SK-N-SH (cell line): ENCODE results near the gene SSTR3. TPM values are rescaled to one million over a fixed set of nuclear protein-coding genes. Genes with fewer than 3 reads are reported as not detected.

Source experiments
- CTCF ChIA-PET: fragments of 300-600, 350-600 bp; formaldehyde crosslinking; extraction: SDS; loops from one replicate; lab custom pipeline; 2021; lab: Yijun Ruan, JAX
- POLR2A ChIA-PET: fragments of 350-600 bp; sonication (Branson Sonifier 250); formaldehyde crosslinking; extraction: SDS; loops from one replicate; lab custom pipeline; 2020; ENCODE audit warnings: antibody characterized with exemption, inconsistent platforms; lab: Yijun Ruan, JAX
- DNase-seq: peaks from one replicate; pipeline ENCODE4 v3.0.0; 2012
- H2AFZ ChIP-seq: fragments of 200-600 bp; sonication (generic); 2 replicates; pipeline ENCODE4 v1.8.1; 2016; ENCODE audit warnings: antibody characterized with exemption, mild to moderate bottlenecking, low read depth
- H3F3A ChIP-seq: fragments of 200-600 bp; sonication (generic); replicated peaks from 2 replicates; pipeline ENCODE3; 2016; ENCODE audit warnings: antibody characterized with exemption, mild to moderate bottlenecking; ENCODE audit not compliant: insufficient read depth
- H3K27ac ChIP-seq, 2 experiments: fragments of 200-500 bp in 1 of 2; fragments of 200-600 bp in 1 of 2; sonication (Bioruptor generic) in 1 of 2; sonication (generic), shearing (Covaris generic) in 1 of 2; 2 replicates each; pipeline versions ENCODE4 v1.5.1 to v1.6.1; 2014 to 2016; ENCODE audit warnings: low read depth in 2 of 2, inconsistent platforms in 1 of 2, low read length in 1 of 2, mild to moderate bottlenecking in 1 of 2, mixed read lengths in 1 of 2
- H3K27me3 ChIP-seq: fragments of 200-600 bp; sonication (generic), shearing (Covaris generic); 2 replicates; pipeline ENCODE4 v1.6.1; 2016; ENCODE audit warnings: mixed run types; ENCODE audit not compliant: insufficient read depth
- H3K36me3 ChIP-seq, 2 experiments: fragments of 200-500 bp in 1 of 2; fragments of 200-600 bp in 1 of 2; sonication (Bioruptor generic) in 1 of 2; sonication (generic) in 1 of 2; replicated peaks in 1 of 2; 2 replicates each; pipeline versions ENCODE3 to v1.5.1; 2014 to 2016; ENCODE audit warnings: low read length in 1 of 2, mild to moderate bottlenecking in 1 of 2; ENCODE audit not compliant: insufficient read depth in 2 of 2, control insufficient read depth in 1 of 2
- H3K4me1 ChIP-seq, 2 experiments: fragments of 200-500 bp in 1 of 2; fragments of 200-600 bp in 1 of 2; sonication (Bioruptor generic) in 1 of 2; sonication (generic), shearing (Covaris generic) in 1 of 2; 2 replicates each; pipeline versions ENCODE4 v1.5.1 to v1.6.1; 2014 to 2016; ENCODE audit warnings: low read depth in 1 of 2, low read length in 1 of 2, mixed run types in 1 of 2; ENCODE audit not compliant: insufficient read depth in 2 of 2, control insufficient read depth in 1 of 2
- H3K4me2 ChIP-seq: fragments of 200-600 bp; sonication (generic), shearing (Covaris generic); 2 replicates; pipeline ENCODE4 v1.6.1; 2017; ENCODE audit warnings: mixed run types
- H3K4me3 ChIP-seq, 2 experiments: fragments of 200-500 bp in 1 of 2; fragments of 200-600 bp in 1 of 2; sonication (Bioruptor generic) in 1 of 2; sonication (generic), shearing (Covaris generic) in 1 of 2; 2 replicates each; pipeline versions ENCODE4 v1.5.1 to v1.8.1; 2014 to 2016; ENCODE audit warnings: low read depth in 2 of 2, inconsistent platforms in 1 of 2, low read length in 1 of 2, mild to moderate bottlenecking in 1 of 2, mixed read lengths in 1 of 2, moderate library complexity in 1 of 2
- H3K79me2 ChIP-seq: fragments of 200-600 bp; sonication (generic); 2 replicates; pipeline ENCODE4 v1.8.1; 2017; ENCODE audit warnings: mild to moderate bottlenecking; ENCODE audit not compliant: insufficient read depth
- H3K9ac ChIP-seq: fragments of 200-600 bp; sonication (generic); 2 replicates; pipeline ENCODE4 v1.6.1; 2017; ENCODE audit warnings: mixed run types
- H3K9me2 ChIP-seq: fragments of 200-600 bp; sonication (generic); 2 replicates; pipeline ENCODE4 v1.6.1; 2017; ENCODE audit warnings: mixed run types
- H3K9me3 ChIP-seq: fragments of 200-600 bp; sonication (generic); 2 replicates; pipeline ENCODE4 v1.6.1; 2017; ENCODE audit warnings: mixed run types, mild to moderate bottlenecking, moderate library complexity
- H4K20me1 ChIP-seq: fragments of 200-600 bp; sonication (generic); 2 replicates; pipeline ENCODE4 v1.6.1; 2017; ENCODE audit warnings: mild to moderate bottlenecking, mixed run types; ENCODE audit not compliant: insufficient read depth
- EP300 ChIP-seq, 2 experiments: IDR thresholded peaks; 2 replicates each; pipeline versions ENCODE4 v1.4.0 to v1.6.1; 2012; ENCODE audit warnings: borderline replicate concordance in 1 of 2, low read depth in 1 of 2, low read length in 1 of 2
- FOXM1 ChIP-seq: IDR thresholded peaks from 2 replicates; pipeline ENCODE4 v1.4.0; 2012; ENCODE audit warnings: low read depth, mild to moderate bottlenecking
- GABPA ChIP-seq: IDR thresholded peaks from 2 replicates; pipeline ENCODE4 v1.4.0; 2012; ENCODE audit warnings: low read depth, mild to moderate bottlenecking
- JUND ChIP-seq: IDR thresholded peaks from 2 replicates; pipeline ENCODE4 v1.4.0; 2012
- MXI1 ChIP-seq: IDR thresholded peaks from 2 replicates; pipeline ENCODE4 v1.6.1; 2012; ENCODE audit warnings: mild to moderate bottlenecking, low read depth, low read length, improper control_type of control experiment
- NFIC ChIP-seq: IDR thresholded peaks from 2 replicates; pipeline ENCODE4 v1.4.0; 2012; ENCODE audit warnings: borderline replicate concordance
- NRF1 ChIP-seq: IDR thresholded peaks from 2 replicates; pipeline ENCODE4 v1.6.1; 2012; ENCODE audit warnings: low read depth, mild to moderate bottlenecking, low read length
- PBX3 ChIP-seq: IDR thresholded peaks from 2 replicates; pipeline ENCODE4; 2012
- RCOR1 ChIP-seq: fragments of 150-350 bp; IDR thresholded peaks from 2 replicates; pipeline ENCODE4 v1.6.1; 2017; ENCODE audit warnings: antibody characterized with exemption, low read length
- SIN3A ChIP-seq: IDR thresholded peaks from 2 replicates; pipeline ENCODE4 v1.6.1; 2012; ENCODE audit warnings: low read depth, mild to moderate bottlenecking, low read length, moderate library complexity, borderline replicate concordance
- TEAD4 ChIP-seq: IDR thresholded peaks from 2 replicates; pipeline ENCODE4 v1.4.0; 2012; ENCODE audit warnings: mild to moderate bottlenecking, borderline replicate concordance; ENCODE audit not compliant: insufficient read depth
- WGBS: methylation state at CpG from one replicate; pipeline ENCODE4 v1.1.6; 2017; ENCODE audit warnings: low lambda C conversion rate; 5-methylcytosine and 5-hydroxymethylcytosine counted together
- polyA plus RNA-seq, 3 experiments: library from polyadenylated mRNA; depleted of rRNA; stranded (reverse); fragments of >200 nt; gene quantifications; 2 replicates each; pipeline ENCODE4 v1.2.3, GENCODE V29; 2012
- TF ChIP-seq, protein P1 (sequence below): fragments of 150-350 bp; IDR thresholded peaks from 2 replicates; pipeline ENCODE4 v1.6.1; 2016; ENCODE audit warnings: mild to moderate bottlenecking, low read depth, low read length
- TF ChIP-seq, protein P2 (sequence below): IDR thresholded peaks from 2 replicates; pipeline ENCODE4 v1.4.0; 2012; ENCODE audit warnings: low read depth, borderline replicate concordance
- TF ChIP-seq, protein P3 (sequence below): fragments of 200-600 bp; sonication (generic); IDR thresholded peaks from 2 replicates; pipeline ENCODE4 v1.6.1; 2017; ENCODE audit warnings: antibody characterized with exemption, mild to moderate bottlenecking, moderate library complexity
- TF ChIP-seq, protein P4 (sequence below): fragments of 150-350 bp; IDR thresholded peaks from 2 replicates; pipeline ENCODE4 v1.6.1; 2017; ENCODE audit warnings: antibody characterized with exemption, low read length, low read depth, borderline replicate concordance

Gene SSTR3
- polyA plus RNA-seq, 1 of the 3 experiments (the other 2 are of a cell fraction): not detected

- no peak for TF ChIP-seq RCOR1
- no peak for TF ChIP-seq PBX3
- no peak for TF ChIP-seq NFIC
- TF ChIP-seq EP300 (IDR thresholded peaks at IDR 0.05; ENCODE audit: borderline replicate concordance in 1 of 2, low read depth in 1 of 2, low read length in 1 of 2): no peak
- TF ChIP-seq, protein P1, sequence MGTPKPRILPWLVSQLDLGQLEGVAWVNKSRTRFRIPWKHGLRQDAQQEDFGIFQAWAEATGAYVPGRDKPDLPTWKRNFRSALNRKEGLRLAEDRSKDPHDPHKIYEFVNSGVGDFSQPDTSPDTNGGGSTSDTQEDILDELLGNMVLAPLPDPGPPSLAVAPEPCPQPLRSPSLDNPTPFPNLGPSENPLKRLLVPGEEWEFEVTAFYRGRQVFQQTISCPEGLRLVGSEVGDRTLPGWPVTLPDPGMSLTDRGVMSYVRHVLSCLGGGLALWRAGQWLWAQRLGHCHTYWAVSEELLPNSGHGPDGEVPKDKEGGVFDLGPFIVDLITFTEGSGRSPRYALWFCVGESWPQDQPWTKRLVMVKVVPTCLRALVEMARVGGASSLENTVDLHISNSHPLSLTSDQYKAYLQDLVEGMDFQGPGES: no peak
- TF ChIP-seq SIN3A: no peak
- no peak for TF ChIP-seq TEAD4
- no peak for TF ChIP-seq FOXM1
- TF ChIP-seq, protein P2, sequence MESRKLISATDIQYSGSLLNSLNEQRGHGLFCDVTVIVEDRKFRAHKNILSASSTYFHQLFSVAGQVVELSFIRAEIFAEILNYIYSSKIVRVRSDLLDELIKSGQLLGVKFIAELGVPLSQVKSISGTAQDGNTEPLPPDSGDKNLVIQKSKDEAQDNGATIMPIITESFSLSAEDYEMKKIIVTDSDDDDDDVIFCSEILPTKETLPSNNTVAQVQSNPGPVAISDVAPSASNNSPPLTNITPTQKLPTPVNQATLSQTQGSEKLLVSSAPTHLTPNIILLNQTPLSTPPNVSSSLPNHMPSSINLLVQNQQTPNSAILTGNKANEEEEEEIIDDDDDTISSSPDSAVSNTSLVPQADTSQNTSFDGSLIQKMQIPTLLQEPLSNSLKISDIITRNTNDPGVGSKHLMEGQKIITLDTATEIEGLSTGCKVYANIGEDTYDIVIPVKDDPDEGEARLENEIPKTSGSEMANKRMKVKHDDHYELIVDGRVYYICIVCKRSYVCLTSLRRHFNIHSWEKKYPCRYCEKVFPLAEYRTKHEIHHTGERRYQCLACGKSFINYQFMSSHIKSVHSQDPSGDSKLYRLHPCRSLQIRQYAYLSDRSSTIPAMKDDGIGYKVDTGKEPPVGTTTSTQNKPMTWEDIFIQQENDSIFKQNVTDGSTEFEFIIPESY: no peak
- TF ChIP-seq, all 33 proteins: peak for 0
These were observed 17.5 kb downstream of the SSTR3 start (continued) for GRCh38 chr22:37194750-37195149.

GRCh38 chr22:37193629-37194191 lies 18.6 kb downstream of the SSTR3 start:
- no peak overlapping the region for H3K9ac ChIP-seq

More at GRCh38 chr22:37193629-37194191, 18.6 kb downstream of the SSTR3 start:
- no peak overlapping the region for H3K4me2 ChIP-seq
- H3K4me1 ChIP-seq: peaks cover 32% of the 10 kb centered on the region in 2 experiments
- no peaks in the 10 kb centered on the region for H3K36me3 ChIP-seq
- CTCF ChIA-PET: no interaction called here
- no peak for DNase-seq
- TF ChIP-seq, protein P3, sequence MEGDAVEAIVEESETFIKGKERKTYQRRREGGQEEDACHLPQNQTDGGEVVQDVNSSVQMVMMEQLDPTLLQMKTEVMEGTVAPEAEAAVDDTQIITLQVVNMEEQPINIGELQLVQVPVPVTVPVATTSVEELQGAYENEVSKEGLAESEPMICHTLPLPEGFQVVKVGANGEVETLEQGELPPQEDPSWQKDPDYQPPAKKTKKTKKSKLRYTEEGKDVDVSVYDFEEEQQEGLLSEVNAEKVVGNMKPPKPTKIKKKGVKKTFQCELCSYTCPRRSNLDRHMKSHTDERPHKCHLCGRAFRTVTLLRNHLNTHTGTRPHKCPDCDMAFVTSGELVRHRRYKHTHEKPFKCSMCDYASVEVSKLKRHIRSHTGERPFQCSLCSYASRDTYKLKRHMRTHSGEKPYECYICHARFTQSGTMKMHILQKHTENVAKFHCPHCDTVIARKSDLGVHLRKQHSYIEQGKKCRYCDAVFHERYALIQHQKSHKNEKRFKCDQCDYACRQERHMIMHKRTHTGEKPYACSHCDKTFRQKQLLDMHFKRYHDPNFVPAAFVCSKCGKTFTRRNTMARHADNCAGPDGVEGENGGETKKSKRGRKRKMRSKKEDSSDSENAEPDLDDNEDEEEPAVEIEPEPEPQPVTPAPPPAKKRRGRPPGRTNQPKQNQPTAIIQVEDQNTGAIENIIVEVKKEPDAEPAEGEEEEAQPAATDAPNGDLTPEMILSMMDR: no peak
- TF ChIP-seq MXI1 (no peak), NRF1 (no peak), JUND (no peak), RCOR1 (no peak), GABPA (no peak)
- TF ChIP-seq, protein P4, sequence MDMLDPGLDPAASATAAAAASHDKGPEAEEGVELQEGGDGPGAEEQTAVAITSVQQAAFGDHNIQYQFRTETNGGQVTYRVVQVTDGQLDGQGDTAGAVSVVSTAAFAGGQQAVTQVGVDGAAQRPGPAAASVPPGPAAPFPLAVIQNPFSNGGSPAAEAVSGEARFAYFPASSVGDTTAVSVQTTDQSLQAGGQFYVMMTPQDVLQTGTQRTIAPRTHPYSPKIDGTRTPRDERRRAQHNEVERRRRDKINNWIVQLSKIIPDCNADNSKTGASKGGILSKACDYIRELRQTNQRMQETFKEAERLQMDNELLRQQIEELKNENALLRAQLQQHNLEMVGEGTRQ: no peak
- TF ChIP-seq, all 33 proteins: peak for 0
- no peaks in the 10 kb centered on the region for H3K27me3 ChIP-seq
- no peaks in the 10 kb centered on the region for H3K9me2 ChIP-seq
- H3K4me3 ChIP-seq: no peak overlapping the region
- H3K79me2 ChIP-seq: no peaks in the 10 kb centered on the region; the same call in 1 of the 2 replicates
- H3K27ac ChIP-seq: no peak overlapping the region
- POLR2A ChIA-PET: no interaction called here
- H4K20me1 ChIP-seq: no peaks in the 10 kb centered on the region
- H2AFZ ChIP-seq: no peak overlapping the region
- 73% methylated on average over 10 of the region's 10 CpGs for WGBS
- peaks cover 42% of the 10 kb centered on the region for H3F3A ChIP-seq
- H3K9me3 ChIP-seq: no peaks in the 10 kb centered on the region
